GM15510 (cell line): ENCODE results near the gene RNASE4.

Experiments used
- POLR2A ChIP-seq: IDR thresholded peaks from 3 replicates; pipeline ENCODE4 v1.6.1; 2011; ENCODE audit warnings: borderline replicate concordance; ENCODE audit not compliant: insufficient read length; ENCODE audit errors: extremely low read depth

Gene RNASE4

DNA sequence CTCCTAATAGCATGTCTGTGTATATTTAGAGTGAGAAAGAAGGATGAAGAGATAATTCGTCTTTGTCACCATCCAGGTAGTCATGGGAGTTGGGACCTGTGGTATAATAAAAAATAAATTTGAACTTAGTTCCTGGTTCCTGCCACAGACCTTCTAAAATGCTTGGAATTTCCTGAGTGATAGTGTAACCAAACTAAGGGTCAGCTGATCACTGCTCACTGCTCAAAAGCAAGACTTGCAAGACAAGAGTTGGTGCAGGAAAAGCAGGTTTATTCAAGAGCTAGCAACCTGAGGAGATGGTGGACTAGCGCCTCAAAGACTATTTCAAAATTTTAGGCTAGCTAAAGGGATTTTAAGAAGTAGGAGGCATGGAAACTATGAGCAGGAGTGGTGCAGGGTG, 23.3 kb downstream of the RNASE4 start:
- TF ChIP-seq POLR2A: no peak

DNA sequence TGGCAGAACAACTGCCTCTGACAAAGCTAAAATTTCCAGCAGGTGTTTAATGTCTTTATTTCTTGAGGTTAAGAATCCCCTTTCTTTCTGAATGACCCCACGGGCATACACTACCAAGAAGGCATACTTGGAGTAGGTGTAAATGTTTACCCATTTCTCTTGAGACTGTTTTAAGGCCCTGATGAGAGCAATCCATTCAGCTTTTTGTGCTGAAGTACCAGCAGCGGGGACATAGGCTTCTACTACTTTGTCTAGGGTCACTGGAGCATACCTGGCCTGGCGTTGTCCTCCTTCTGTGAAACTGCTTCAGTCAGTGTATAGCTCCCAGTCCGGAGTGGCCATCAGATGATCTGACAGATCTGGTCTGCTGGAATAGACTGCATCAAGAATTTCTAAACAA, 26.9 kb downstream of the RNASE4 start:
- no peak for TF ChIP-seq POLR2A

DNA sequence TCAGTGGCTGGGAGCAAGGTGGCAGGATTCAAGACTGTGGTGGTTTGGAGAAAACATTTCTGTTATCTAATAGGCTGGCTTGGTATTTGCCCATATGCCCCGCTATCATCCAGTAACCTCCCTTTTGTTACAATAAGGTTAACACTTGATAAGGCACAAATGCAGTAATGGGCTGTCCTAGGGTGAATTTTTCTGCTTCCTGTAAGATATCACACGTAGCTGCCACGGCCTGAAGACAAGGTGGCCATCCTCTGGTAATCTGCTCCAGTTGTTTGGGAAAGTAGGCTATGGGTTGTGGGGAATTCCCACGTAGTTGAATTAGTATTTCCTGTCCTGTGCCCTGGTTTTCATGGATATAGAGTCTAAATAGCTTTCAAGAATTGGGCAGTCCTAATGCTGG, 27.3 kb downstream of the RNASE4 start:
- no peak for TF ChIP-seq POLR2A

DNA sequence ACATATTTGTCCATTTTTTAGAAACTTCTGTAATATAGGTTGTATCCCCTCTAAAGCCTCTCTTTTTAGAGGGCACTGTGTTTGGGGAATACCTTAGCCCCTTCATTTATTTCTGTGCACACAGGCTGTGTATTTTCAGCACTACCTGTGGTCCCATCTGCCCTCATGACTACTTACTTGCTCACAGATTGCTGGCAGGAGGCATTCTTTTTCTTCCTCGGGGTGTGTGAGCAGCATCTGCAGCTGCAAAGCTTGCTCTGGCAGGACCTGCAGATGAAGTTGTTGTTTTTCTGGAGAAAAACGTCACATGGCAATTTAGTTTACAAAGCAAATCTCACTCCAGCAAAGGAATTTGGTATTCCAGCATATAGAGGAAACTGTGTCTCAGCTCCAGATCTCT, 28.5 kb downstream of the RNASE4 start:
- no peak for TF ChIP-seq POLR2A

DNA sequence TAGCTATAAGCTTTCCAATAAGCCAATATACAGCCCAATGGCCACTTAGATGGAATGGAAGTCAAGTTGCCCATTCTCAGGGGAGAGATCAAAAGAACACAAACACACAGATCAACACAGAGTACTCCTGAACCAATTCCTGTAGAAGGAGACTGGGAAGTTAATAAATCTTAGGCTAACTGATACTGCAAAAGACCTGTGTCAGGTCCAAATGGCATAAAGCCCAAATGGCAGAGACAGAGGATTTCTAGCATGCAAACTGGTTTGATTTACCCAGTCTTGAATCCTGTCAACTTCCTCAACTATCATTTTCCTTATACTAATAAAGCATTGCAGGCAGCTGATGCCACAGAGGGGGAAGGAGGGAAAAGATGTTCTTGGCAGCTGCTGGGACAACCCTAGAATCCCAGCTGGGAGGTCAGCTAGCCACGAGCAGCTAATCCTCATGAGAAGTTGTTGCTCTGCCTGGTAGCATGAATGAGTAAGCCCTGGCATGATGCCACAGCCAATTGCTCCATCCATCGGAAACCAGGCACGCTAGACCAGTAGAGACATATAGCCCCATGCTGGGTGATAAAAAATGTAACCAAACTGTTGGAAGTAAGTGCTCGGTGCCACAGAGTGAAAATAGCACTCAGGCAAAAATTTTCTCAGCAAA, 30.4 kb downstream of the RNASE4 start:
- no peak for TF ChIP-seq POLR2A

DNA sequence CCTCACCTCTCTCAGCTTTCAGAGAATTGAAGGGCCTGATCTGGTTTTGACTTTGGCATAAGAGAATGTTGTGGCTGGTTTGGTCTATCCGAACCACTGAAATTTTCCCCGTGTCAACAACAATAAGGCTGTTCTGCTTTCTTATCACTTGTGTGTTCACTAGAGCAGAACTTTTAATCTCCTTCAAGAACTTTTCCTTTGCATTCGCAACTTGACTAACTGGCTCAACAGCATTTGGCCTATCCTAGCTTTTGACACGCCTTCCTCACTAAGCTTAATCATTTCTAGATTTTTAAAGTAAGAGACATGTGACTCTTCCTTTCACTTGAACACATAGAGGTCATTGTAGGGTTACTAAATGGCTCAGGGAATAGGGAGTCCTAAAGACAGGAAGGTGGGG, 35.4 kb downstream of the RNASE4 start:
- TF ChIP-seq POLR2A: no peak

DNA sequence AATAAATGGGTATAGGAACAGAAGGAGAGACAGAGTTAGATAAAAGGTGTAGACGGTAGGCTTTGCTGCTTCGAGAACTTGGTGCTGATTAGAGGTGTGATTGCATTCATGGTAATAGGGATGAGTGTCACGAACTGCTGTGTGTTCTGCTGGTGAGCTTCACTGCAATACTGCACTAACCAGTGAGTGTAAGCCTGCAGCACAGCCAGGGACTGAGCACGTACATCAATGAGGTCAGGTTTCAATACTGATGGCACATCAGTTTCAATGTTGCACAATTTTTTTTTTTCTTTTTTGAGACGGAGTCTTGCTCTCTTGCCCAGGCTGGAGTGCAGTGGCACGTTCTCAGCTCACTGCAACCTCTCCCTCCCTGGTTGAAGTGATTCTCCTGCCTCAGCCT, 36.4 kb downstream of the RNASE4 start:
- no peak for TF ChIP-seq POLR2A

DNA sequence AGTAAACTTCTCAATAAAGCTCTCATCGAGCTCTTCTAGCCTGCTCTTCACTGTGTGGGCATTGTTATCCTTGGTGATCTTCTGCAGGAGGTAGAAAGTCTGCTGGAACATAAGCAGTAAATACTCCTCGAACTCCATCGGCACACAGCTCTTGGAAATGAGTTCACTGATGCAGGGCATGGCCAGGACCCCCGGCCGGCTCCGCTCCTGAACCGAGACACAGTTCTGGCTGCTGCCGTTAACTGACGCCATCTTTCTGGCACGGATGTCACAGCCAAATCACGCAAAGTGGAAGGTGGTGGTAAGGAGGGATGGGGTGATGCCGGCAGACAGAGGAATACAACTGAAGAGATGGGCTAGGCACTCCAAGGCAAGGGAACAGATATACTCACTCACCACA, 37.7 kb downstream of the RNASE4 start:
- no peak for TF ChIP-seq POLR2A

DNA sequence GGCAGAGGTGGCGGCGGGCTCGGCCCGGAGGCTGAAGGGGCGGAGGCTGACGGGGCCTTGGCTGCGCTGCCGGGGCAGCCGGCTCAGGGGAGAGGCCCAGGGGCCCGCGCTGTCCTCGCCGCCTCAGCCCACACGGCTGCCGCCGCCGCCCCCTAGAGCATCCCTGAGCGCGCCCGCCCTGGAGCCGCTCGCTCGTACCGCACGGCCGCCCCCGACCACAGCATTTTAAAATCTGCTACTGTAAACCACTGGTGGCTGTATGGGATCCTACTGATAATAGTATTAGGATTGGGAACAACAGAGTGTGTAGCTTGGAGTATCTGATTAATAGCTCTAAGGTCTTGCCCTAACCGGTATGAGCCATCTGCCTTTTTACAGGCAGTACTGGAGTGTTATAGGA, 39.1 kb downstream of the RNASE4 start:
- no peak for TF ChIP-seq POLR2A

DNA sequence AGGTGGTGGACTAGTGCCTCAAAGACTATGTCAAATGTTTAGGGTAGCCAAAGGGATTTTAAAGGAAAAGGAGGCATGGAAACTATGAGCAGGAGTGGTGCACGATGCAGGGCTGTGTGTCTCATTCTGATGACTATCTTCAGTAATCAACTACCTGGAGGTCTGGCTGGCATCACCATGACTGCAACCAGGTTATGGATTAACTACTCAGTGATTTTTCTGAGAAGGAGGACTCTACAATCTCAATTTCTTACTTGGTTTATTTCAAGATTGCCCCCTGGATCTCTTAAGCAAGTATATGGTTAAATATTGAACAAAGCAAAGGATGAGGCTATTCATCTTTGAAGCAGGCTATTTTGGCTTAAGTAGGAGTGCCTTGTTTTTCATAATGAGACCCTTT, 42.2 kb downstream of the RNASE4 start:
- no peak for TF ChIP-seq POLR2A

DNA sequence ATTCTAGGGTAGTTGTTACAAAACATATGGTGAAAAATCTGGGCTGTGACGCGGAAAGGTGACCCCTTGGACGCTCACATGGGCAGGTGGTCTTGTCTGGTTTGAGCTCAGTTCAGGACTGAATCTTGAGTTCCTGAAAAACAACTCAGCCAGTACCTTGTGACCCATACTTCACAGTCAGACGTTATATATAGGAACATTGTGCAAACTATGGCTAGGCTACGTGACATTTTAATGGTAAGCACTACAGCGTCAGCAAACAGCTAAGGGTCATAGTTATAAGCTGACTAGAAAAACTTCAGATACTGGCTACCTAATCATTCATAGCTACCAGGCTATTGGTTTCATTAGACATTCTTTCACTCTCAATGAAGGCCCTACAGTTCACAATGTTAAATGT, 46.5 kb downstream of the RNASE4 start:
- no peak for TF ChIP-seq POLR2A

DNA sequence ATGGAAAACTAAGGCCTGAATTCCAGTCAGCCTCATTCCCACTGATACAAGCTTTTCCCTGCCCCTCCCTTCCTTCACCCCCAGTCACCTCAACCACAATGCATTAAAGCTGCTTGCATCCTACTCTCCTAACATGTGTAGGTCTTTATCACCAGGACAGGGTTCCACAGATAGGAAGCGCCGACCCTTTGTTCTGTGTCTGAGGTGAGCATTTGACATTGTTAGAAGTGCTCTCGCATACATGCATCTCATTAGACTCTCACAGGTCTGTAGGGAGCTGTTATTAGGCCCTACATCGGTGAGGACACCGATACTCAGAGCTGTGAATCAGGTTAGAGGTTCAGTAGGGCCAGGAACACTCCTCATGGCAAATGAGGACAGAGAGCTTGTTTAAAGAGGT, 48.1 kb downstream of the RNASE4 start:
- no peak for TF ChIP-seq POLR2A

DNA sequence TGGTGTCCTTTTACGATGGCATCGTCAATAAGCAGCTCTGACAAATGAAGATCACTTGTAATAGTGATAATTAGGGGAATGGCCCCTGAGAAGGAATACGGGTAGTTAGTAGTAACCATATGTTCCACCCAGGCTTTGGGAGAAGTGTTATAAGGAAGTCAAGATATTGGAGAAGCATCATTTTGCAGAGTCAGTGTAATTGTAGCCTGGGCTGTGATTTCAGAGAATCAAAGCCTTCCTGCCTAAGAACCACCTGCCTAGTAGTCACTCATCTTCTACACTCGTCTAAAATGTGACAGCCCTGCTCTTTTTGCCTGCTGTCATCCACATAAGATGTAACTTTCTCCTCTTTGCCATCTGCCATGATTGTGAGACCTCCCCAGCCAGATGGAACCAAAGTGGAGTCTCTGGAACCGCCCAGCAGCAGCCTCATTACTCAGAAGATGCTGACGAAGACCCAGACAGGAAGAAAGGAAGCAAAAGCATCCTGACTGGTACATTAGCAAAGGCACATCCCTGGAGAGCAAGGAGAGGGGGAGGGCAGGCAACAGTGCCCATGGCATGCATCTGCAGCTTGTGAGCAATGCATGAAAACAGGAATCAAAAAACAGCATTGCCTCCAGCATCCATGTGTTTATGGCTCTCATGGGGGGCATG, 48.7 kb downstream of the RNASE4 start:
- TF ChIP-seq POLR2A: no peak

DNA sequence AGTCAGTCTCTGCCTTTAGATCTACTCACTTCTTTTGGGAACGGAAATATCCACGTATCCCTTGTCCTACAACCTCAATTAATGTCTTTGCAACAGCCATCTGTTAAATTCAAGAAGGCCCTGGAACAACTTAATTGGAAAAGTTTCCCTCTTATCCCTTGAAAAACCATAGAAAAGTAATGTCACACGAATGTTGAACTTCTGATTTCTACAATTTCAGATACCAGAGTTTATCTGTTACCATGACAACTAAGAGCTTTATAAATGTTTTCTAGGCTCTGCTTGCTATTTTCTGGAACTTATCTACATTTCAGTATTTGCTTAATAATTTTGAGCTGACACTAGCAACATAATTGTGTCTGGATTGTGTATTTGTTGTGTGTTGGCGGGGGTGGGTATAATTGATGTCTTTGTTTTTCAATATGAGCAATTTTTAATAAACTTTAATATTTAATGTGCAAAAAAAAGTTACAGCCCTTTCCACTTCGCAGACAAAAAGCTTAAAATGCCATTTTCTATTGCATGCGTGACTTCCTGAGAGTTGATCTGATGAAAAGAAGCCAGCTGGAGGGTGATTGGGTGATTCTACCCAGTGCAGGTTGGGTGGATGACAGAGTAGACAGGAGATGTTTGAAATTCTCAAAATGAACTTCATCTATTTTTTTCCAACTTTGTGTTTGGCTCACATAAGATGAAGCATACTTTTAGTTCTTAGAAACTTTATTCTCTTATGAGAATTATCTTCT, 49.5 kb downstream of the RNASE4 start:
- no peak for TF ChIP-seq POLR2A

DNA sequence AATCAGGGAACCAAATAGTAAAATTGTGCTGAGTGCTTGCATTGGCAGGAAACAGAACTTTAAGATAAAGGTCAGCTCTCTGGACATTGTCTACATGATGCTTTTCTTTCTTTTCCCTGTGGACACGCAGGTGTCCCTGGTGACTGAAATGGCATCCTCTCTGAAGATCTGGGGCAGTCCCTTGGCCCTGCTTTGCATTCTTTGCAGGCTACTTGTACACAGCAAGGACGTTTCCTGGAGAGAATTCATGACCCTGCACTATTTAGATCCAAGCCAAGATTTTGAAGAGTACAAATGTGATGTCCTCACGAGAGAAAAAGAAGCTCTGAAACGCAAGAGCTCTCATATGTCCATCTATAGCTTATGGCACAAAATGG, 50.1 kb downstream of the RNASE4 start:
- TF ChIP-seq POLR2A: no peak

DNA sequence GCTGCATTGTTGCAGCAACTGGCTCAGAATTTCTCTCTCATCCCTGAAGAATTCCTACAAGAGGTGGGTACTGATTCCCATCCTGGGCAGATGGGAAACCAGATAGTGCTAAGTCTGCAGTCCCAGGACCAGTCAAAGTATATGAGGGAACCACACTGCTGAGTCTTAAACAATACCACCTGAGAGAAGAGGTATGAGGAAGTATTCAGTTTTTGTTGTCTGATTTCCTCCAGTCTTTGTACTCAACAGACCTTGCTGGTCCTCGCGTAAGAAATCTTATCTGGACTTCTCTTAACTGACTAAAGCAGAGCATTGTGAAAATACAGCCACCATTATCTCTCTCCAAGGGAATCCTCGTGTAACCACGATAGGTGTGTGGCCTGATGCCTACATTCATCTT, 57.8 kb downstream of the RNASE4 start:
- TF ChIP-seq POLR2A: no peak
